SK-N-SH treated with all-trans-retinoic acid at 6 μM for 48 hours (cell line): ENCODE measurements around the gene NTN1.

Experiments used
- ATAC-seq: fragments of 200-7000 bp; cut with Tn5 transposase; 3 replicates; pipeline ENCODE4 v1.9.1; 2020; ENCODE audit warnings: mild to moderate bottlenecking, moderate library complexity
- ARNTL ChIP-seq: fragments of 450-650 bp; formaldehyde crosslinking; IDR thresholded peaks from 2 replicates; pipeline ENCODE4 v1.5.0; 2020; ENCODE audit warnings: low read depth, mild to moderate bottlenecking, moderate library complexity, borderline replicate concordance
- CSDC2 ChIP-seq: fragments of 250-450 bp; sonication (Bioruptor Pico); IDR thresholded peaks from 2 replicates; pipeline ENCODE4 v1.5.0; 2020; ENCODE audit warnings: mild to moderate bottlenecking, moderate library complexity
- CSRNP3 ChIP-seq: fragments of 250-450 bp; sonication (Bioruptor Pico); IDR thresholded peaks from 2 replicates; pipeline ENCODE4 v1.5.1; 2021; ENCODE audit warnings: mild to moderate bottlenecking, moderate library complexity
- GLIS3 ChIP-seq: fragments of 250-450 bp; sonication (Bioruptor Pico); IDR thresholded peaks from 2 replicates; pipeline ENCODE4 v1.5.0; 2020; ENCODE audit warnings: mild to moderate bottlenecking, moderate library complexity
- OSR1 ChIP-seq: fragments of 250-450 bp; sonication (Bioruptor Pico); IDR thresholded peaks from 2 replicates; pipeline ENCODE4 v1.8.0; 2022; ENCODE audit warnings: moderate library complexity, mild to moderate bottlenecking, inconsistent platforms
- POU6F1 ChIP-seq: fragments of 250-450 bp; sonication (Bioruptor Pico); IDR thresholded peaks from 2 replicates; pipeline ENCODE4 v1.8.0; 2021; ENCODE audit warnings: low read depth, mild to moderate bottlenecking, moderate library complexity, borderline replicate concordance
- PPARA ChIP-seq: fragments of 250-450 bp; sonication (Bioruptor Pico); IDR thresholded peaks from 2 replicates; pipeline ENCODE4 v1.5.0; 2020; ENCODE audit warnings: mild to moderate bottlenecking, borderline replicate concordance
- RARB ChIP-seq: fragments of 250-450 bp; sonication (Bioruptor Pico); IDR thresholded peaks from 2 replicates; pipeline ENCODE4 v1.8.0; 2021; ENCODE audit warnings: mild to moderate bottlenecking, moderate library complexity
- SNAI2 ChIP-seq: fragments of 250-450 bp; sonication (Bioruptor Pico); IDR thresholded peaks from 2 replicates; pipeline ENCODE4 v1.5.0; 2020; ENCODE audit warnings: mild to moderate bottlenecking, moderate library complexity
- TCF4 ChIP-seq: fragments of 250-450 bp; sonication (Bioruptor Pico); IDR thresholded peaks from 2 replicates; pipeline ENCODE4 v1.8.0; 2021; ENCODE audit warnings: mild to moderate bottlenecking, moderate library complexity, borderline replicate concordance
- TOX ChIP-seq: fragments of 250-450 bp; sonication (Bioruptor Pico); IDR thresholded peaks from 2 replicates; pipeline ENCODE4 v1.8.0; 2021; ENCODE audit warnings: mild to moderate bottlenecking, moderate library complexity, borderline replicate concordance
- ZC3H10 ChIP-seq: fragments of 250-450 bp; sonication (Bioruptor Pico); IDR thresholded peaks from 2 replicates; pipeline ENCODE4 v1.5.1; 2021; ENCODE audit warnings: mild to moderate bottlenecking, moderate library complexity
- ZFP3 ChIP-seq: fragments of 250-450 bp; sonication (Bioruptor Pico); IDR thresholded peaks from 2 replicates; pipeline ENCODE4 v1.5.0; 2020; ENCODE audit warnings: mild to moderate bottlenecking, moderate library complexity
- ZFP30 ChIP-seq: fragments of 450-650 bp; formaldehyde crosslinking; IDR thresholded peaks from 2 replicates; pipeline ENCODE4 v1.5.0; 2022; ENCODE audit warnings: mild to moderate bottlenecking, moderate library complexity
- ZNF565 ChIP-seq: fragments of 450-650 bp; formaldehyde crosslinking; conservative IDR thresholded peaks from 2 replicates; pipeline ENCODE4 v1.5.0; 2020; ENCODE audit warnings: low read depth, mild to moderate bottlenecking, moderate library complexity
- ZNF70 ChIP-seq: fragments of 450-650 bp; formaldehyde crosslinking; IDR thresholded peaks from 2 replicates; pipeline ENCODE4 v1.5.0; 2020; ENCODE audit warnings: mild to moderate bottlenecking, moderate library complexity
- TF ChIP-seq, protein P1 (sequence below): fragments of 250-450 bp; sonication (Bioruptor Pico); IDR thresholded peaks from 2 replicates; pipeline ENCODE4 v1.5.1; 2020; ENCODE audit warnings: low read depth, mild to moderate bottlenecking, moderate library complexity
- TF ChIP-seq, protein P2 (sequence below): fragments of 250-450 bp; sonication (Bioruptor Pico); IDR thresholded peaks from 2 replicates; pipeline ENCODE4 v1.5.0; 2020; ENCODE audit warnings: mild to moderate bottlenecking, moderate library complexity

NTN1 gene

GRCh38 chr17:9242983-9243382 is 221.7 kb downstream of the NTN1 start:
- ATAC-seq: no peak
- TF ChIP-seq TOX (CRISPR knock-in tag): no peak
- no peak for TF ChIP-seq RARB (CRISPR knock-in tag)
- TF ChIP-seq CSDC2 (CRISPR knock-in tag): no peak
- no peak for TF ChIP-seq ZNF70 (CRISPR knock-in tag)
- TF ChIP-seq, all 23 proteins: peak for 0

DNA sequence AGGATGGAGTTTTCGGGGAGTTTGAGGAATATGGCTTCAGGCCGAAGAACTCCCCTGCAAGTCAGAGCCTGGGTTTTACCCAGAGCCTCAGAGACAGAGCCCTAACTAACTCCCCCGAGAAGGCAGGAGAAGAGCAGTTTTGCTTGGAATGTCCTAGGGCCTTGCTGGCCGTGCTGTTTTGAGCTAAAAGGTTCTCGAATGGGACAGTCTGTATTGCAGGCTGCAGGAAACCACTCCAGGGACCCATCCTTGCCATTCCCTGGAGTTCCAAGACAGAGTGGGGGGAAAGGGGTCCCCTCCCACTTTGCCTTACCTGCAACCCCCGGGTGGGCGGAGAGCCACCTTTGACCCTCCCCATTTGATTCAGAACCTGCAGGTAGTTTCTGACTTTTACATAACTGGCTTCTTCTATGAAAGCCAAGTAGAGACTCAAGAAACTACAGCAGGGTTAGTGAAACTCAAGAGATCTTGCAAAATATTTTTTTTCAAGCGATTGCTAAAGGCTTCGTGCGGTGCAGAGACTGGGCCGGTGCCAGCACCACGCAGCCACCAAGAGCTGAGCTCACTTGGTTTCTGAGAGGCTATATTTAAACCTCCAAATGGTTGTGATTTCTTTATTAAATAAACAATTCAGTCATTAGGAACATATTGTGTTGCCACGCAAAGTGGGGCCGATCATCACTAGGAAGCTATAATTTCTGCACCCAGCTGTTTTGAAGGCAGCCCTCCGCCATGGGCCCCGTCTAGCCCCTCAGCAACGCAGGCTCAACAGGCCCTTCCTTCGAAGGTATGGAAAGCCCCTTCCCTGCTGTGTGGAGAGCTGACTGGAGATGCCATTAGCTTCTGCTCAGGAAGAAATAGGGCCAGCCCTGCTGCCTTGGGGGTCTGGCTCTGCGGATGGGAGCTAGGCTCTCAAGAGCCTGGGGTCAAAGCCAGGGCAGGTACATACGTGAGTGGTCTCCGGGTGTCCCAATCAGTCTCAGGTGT is 223.0 kb downstream of the NTN1 start:
- no peak for ATAC-seq
- TF ChIP-seq TOX (CRISPR knock-in tag) (no peak), ARNTL (CRISPR knock-in tag) (no peak), TCF4 (CRISPR knock-in tag) (no peak), SNAI2 (CRISPR knock-in tag) (no peak), ZFP3 (no peak), ZFP30 (no peak), ZNF565 (CRISPR knock-in tag) (no peak), PPARA (CRISPR knock-in tag) (no peak), RARB (CRISPR knock-in tag) (no peak), CSDC2 (CRISPR knock-in tag) (no peak), GLIS3 (CRISPR knock-in tag) (no peak)
- TF ChIP-seq, protein P1, sequence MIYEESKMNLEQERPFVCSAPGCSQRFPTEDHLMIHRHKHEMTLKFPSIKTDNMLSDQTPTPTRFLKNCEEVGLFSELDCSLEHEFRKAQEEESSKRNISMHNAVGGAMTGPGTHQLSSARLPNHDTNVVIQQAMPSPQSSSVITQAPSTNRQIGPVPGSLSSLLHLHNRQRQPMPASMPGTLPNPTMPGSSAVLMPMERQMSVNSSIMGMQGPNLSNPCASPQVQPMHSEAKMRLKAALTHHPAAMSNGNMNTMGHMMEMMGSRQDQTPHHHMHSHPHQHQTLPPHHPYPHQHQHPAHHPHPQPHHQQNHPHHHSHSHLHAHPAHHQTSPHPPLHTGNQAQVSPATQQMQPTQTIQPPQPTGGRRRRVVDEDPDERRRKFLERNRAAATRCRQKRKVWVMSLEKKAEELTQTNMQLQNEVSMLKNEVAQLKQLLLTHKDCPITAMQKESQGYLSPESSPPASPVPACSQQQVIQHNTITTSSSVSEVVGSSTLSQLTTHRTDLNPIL (CRISPR knock-in tag): no peak
- TF ChIP-seq, protein P2, sequence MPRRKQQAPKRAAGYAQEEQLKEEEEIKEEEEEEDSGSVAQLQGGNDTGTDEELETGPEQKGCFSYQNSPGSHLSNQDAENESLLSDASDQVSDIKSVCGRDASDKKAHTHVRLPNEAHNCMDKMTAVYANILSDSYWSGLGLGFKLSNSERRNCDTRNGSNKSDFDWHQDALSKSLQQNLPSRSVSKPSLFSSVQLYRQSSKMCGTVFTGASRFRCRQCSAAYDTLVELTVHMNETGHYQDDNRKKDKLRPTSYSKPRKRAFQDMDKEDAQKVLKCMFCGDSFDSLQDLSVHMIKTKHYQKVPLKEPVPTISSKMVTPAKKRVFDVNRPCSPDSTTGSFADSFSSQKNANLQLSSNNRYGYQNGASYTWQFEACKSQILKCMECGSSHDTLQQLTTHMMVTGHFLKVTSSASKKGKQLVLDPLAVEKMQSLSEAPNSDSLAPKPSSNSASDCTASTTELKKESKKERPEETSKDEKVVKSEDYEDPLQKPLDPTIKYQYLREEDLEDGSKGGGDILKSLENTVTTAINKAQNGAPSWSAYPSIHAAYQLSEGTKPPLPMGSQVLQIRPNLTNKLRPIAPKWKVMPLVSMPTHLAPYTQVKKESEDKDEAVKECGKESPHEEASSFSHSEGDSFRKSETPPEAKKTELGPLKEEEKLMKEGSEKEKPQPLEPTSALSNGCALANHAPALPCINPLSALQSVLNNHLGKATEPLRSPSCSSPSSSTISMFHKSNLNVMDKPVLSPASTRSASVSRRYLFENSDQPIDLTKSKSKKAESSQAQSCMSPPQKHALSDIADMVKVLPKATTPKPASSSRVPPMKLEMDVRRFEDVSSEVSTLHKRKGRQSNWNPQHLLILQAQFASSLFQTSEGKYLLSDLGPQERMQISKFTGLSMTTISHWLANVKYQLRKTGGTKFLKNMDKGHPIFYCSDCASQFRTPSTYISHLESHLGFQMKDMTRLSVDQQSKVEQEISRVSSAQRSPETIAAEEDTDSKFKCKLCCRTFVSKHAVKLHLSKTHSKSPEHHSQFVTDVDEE (CRISPR knock-in tag): no peak
- TF ChIP-seq, all 23 proteins: peak for 0

DNA sequence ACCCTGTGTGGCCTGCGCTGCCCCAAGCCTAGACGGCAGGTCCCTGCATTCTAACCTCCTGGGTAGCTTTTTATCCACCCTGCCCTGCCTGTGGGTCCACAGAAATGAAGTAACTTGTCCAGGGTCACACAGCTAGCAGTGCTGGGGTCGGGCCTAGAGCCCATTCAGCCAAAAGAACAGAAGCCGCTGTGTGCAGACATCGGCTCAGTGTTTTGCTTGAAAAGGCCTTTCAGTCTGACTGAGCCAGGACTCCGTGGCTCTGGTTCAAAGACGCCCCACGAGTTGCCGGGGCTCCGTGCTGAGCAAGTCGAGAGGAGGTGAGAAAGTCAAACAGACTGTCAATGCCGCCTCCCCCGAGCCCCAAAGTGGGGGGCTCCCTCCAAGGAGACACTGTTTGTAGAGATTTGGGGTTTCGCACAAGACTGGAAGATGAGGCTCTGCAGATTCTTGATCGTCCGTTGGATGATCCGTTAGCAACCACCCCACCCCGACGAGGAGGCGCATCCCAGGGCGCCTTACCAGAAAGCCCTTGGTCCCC is 226.2 kb downstream of the NTN1 start:
- ATAC-seq: no peak
- no peak for TF ChIP-seq ARNTL (CRISPR knock-in tag)
- TF ChIP-seq POU6F1: no peak
- TF ChIP-seq CSRNP3 (CRISPR knock-in tag): no peak
- no peak for TF ChIP-seq TCF4 (CRISPR knock-in tag)
- TF ChIP-seq, protein P1 (CRISPR knock-in tag): no peak
- no peak for TF ChIP-seq OSR1 (CRISPR knock-in tag)
- TF ChIP-seq CSDC2 (CRISPR knock-in tag): no peak
- no peak for TF ChIP-seq ZC3H10 (CRISPR knock-in tag)
- TF ChIP-seq ZFP30: no peak
